Thoracic aorta (tissue), 2 donors: ENCODE results near the gene SETBP1. TPM values are rescaled to one million over a fixed set of nuclear protein-coding genes. Genes with fewer than 3 reads are reported as not detected.

ENCODE experiments used
- ATAC-seq: fragments of 150-250 bp; one replicate; pipeline ENCODE4 v1.8.0; 2017; ENCODE audit warnings: low read depth; ENCODE audit not compliant: insufficient number of reproducible peaks, low FRiP score
- DNase-seq: peaks from one replicate; pipeline ENCODE4 v3.0.0-alpha.2; 2020; ENCODE audit warnings: low spot score
- H3K27ac ChIP-seq, 2 donors: fragments of 200-600 bp; sonication (generic); 1 replicate in 1 of 2; 2 replicates in 1 of 2; pipeline ENCODE4 v1.5.1; 2016; ENCODE audit warnings: mild to moderate bottlenecking in 2 of 2, moderate library complexity in 2 of 2
- H3K27me3 ChIP-seq: fragments of 200-600 bp; sonication (generic); replicated peaks from 2 replicates; pipeline ENCODE4 v1.6.0; 2016; ENCODE audit warnings: mild to moderate bottlenecking; ENCODE audit not compliant: insufficient read depth
- H3K36me3 ChIP-seq: fragments of 200-600 bp; sonication (generic); one replicate; pipeline ENCODE4 v1.5.1; 2016
- H3K4me1 ChIP-seq, 2 donors: fragments of 200-600 bp; sonication (generic); 1 replicate in 1 of 2; 2 replicates in 1 of 2; pipeline versions ENCODE4 v1.5.1 to v1.6.0; 2016; ENCODE audit warnings: low read depth in 2 of 2, mild to moderate bottlenecking in 1 of 2; ENCODE audit not compliant: control insufficient read depth in 1 of 2
- H3K4me3 ChIP-seq: fragments of 200-600 bp; sonication (generic); 2 replicates; pipeline ENCODE4 v1.5.1; 2016; ENCODE audit warnings: mild to moderate bottlenecking
- H3K9me3 ChIP-seq: fragments of 200-600 bp; sonication (generic); 2 replicates; pipeline ENCODE4 v1.5.1; 2016
- total RNA-seq, 2 donors: library from RNA; depleted of rRNA; stranded (reverse); fragments of >200 nt; gene quantifications; one replicate each; pipeline versions ENCODE4 v1.1.0 to v1.2.3, GENCODE V29; 2016
- TF ChIP-seq, protein P1 (sequence below): fragments of 200-600 bp; sonication (generic); IDR thresholded peaks from one replicate; pipeline ENCODE4 v1.5.1; 2019; ENCODE audit warnings: antibody characterized with exemption

The SETBP1 gene
- total RNA-seq, 2 donors from 2014 or later: 39.3 to 50.2 TPM

DNA sequence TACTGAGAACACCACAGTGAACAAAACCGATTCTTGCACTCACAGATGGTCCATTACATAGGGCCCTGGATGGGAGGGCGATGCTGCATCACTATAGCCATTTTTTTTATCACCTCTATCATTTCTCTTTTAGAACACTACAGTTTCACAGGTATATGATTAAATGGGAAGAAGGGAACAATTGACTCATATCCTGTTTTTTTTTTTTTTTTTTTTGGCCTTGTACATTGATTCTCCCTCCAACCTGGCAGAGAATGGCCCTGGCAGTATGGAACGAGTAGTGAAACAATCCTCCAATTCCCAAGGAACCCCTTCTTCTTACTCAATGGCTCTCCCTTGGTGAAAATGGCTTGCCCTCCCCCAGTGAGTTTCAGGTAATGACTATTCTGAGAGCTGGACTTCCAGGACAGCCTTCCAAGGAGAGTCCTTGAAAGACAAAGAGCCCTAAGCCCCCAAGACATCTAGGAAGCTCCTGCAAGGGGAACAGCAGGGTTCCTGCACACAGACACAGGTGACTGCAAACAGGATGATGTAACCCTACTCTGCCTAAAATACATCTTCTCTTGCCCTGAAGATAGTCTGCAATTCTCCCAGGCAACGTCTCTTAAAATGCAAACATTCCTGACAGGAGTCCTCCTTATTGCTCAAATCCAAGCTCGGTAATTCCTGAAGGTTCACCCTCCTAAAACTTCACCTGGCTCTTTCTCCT lies 405.4 kb downstream of the SETBP1 start:
- H3K9me3 ChIP-seq: no peaks in the 10 kb centered on the region
- DNase-seq: no peak
- no peak overlapping the region for H3K4me3 ChIP-seq
- no peak overlapping the region for H3K27ac ChIP-seq
- TF ChIP-seq, protein P1, sequence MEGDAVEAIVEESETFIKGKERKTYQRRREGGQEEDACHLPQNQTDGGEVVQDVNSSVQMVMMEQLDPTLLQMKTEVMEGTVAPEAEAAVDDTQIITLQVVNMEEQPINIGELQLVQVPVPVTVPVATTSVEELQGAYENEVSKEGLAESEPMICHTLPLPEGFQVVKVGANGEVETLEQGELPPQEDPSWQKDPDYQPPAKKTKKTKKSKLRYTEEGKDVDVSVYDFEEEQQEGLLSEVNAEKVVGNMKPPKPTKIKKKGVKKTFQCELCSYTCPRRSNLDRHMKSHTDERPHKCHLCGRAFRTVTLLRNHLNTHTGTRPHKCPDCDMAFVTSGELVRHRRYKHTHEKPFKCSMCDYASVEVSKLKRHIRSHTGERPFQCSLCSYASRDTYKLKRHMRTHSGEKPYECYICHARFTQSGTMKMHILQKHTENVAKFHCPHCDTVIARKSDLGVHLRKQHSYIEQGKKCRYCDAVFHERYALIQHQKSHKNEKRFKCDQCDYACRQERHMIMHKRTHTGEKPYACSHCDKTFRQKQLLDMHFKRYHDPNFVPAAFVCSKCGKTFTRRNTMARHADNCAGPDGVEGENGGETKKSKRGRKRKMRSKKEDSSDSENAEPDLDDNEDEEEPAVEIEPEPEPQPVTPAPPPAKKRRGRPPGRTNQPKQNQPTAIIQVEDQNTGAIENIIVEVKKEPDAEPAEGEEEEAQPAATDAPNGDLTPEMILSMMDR: no peak
- no peaks in the 10 kb centered on the region for H3K36me3 ChIP-seq
- H3K27me3 ChIP-seq: no peaks in the 10 kb centered on the region
- no peaks in the 10 kb centered on the region for H3K4me1 ChIP-seq
- no peak for ATAC-seq

DNA sequence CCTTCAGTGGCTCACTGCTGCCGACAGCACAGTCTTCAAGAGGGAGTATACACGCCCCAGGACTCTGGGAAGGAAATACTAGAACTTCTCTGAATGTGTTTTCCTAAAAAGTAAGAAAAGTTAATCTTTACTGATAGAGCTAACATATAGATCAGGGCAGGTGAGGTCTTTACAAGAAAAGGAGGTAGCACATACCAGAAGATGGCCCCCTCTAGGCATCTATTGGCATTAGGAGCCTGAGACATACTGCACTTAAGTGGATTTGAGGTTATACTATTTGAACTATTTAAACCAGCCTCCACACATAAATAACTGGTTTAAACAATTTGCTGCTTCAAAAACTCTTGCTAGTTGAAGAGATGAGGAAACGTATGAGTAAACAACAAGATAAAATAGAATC lies 406.1 kb downstream of the SETBP1 start:
- no peak for ATAC-seq
- no peaks in the 10 kb centered on the region for H3K9me3 ChIP-seq
- no peak overlapping the region for H3K4me3 ChIP-seq
- no peaks in the 10 kb centered on the region for H3K36me3 ChIP-seq
- H3K27me3 ChIP-seq: no peaks in the 10 kb centered on the region
- no peak for DNase-seq
- no peak overlapping the region for H3K27ac ChIP-seq
- TF ChIP-seq, protein P1: no peak
- no peaks in the 10 kb centered on the region for H3K4me1 ChIP-seq

DNA sequence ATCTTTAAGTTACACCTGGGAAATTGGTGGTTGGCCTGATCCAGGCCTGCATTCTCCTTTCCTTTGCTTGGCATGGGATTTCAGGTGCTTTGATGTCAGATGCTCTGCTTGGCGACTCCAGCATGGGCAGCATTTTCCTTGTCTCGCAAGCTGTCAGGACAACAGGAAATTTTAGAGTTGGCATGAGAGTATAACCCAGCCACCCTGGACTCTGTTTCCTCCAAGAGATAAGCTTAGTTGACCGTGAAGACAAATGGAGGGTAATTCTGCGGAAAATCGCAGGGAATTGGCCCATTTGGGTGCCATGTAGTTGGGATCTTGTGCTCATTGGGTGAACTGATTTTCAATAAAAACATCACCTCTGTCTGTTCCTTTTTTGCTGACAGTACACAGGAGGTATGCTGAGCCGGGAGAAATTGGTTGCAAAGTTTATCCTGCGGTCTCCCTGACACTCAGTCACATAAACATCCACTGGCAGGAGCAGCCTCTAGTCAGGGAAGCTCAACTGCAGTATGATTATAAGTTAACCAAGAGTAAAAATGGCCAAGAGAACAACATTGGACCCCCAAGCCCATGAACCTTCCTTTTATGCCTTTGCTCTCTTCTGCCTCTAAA lies 409.9 kb downstream of the SETBP1 start:
- no peak overlapping the region for H3K4me3 ChIP-seq
- DNase-seq: no peak
- no peak for ATAC-seq
- no peaks in the 10 kb centered on the region for H3K36me3 ChIP-seq
- TF ChIP-seq, protein P1: no peak
- no peaks in the 10 kb centered on the region for H3K9me3 ChIP-seq
- H3K4me1 ChIP-seq: no peaks in the 10 kb centered on the region
- no peaks in the 10 kb centered on the region for H3K27me3 ChIP-seq
- H3K27ac ChIP-seq: no peak overlapping the region

DNA sequence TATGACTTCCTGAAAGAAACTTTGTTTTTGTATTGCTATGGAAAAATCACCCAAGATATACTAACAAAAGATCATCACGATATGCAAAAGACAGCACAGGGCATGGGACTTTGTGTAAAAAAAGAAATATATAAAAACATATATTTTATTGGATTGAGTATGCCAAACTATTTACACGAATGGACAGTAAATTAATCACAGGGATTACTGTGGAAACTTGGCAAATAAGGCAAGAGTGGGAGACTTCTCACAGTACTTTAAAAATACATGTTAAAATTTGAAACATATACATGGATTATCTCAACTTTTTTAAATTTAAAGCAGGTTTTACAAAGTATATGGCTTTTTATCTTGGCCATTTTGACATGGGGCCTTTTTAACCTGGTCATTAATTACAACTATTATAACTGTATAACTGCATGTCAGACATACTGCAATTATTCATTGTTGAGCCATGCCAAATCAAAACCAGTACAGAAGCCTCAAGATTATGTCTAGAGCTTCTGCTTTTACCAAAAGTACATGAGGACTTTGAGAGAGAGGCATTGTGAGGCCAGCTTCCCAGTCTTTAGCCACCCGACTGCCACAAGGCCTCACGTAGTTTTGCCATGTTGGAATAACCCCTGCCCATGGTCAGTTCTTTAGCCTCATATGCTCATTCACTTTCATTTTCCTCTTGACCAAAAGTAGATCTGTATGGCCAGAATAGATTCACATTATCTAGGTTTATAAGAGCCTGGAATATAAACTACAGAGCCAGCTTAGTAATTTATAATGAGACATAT lies 419.8 kb downstream of the SETBP1 start:
- Histone ChIP-seq H3K4me3 (no peak overlapping the region), H3K27me3 (no peaks in the 10 kb centered on the region), H3K27ac (no peak overlapping the region), H3K4me1 (no peaks in the 10 kb centered on the region), H3K36me3 (no peaks in the 10 kb centered on the region), H3K9me3 (no peaks in the 10 kb centered on the region)
- TF ChIP-seq, protein P1: no peak
- ATAC-seq (no peak), DNase-seq (no peak)

DNA sequence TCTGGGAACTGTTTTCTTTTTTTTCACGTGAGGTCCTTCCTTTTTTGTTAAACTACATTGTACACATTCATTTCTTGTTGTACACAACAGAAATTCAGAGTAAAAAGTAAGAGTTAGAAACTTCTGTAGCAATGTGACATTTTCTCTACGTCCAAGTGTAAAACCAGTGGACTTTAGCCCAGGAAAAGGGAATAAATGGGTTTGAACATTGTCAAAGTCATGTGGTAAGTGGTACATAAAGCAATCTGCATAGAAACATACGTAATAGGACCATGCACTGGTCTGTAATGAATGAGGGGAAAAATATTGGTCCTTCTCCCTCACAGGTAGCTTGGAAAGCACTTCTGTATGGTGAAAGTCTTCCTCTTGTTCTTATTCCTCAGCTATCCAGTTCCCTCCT lies 421.4 kb downstream of the SETBP1 start:
- H3K27ac ChIP-seq: no peak overlapping the region
- H3K4me1 ChIP-seq: peaks cover 4 to 6% of the 10 kb centered on the region in 2 donors
- TF ChIP-seq, protein P1: no peak
- no peaks in the 10 kb centered on the region for H3K9me3 ChIP-seq
- no peak overlapping the region for H3K4me3 ChIP-seq
- no peaks in the 10 kb centered on the region for H3K27me3 ChIP-seq
- DNase-seq (no peak), ATAC-seq (no peak)
- H3K36me3 ChIP-seq: no peaks in the 10 kb centered on the region
